Hematopoietic multipotent progenitor cell (in vitro differentiated cells): Measurements from ENCODE around the gene ARL1. TPM values are rescaled to one million over a fixed set of nuclear protein-coding genes. Genes with fewer than 3 reads are reported as not detected.

ENCODE experiments used
- small RNA-seq: library from RNA; depleted of rRNA; stranded (forward); fragments of <200 nt; gene quantifications from one replicate; pipeline ENCODE3, GENCODE V24; 2012
- total RNA-seq: library from RNA; depleted of rRNA; stranded (reverse); fragments of >200 nt; gene quantifications from one replicate; pipeline ENCODE4 v1.2.3, GENCODE V29; 2012

ARL1 gene
- total RNA-seq, 1 donor: 15.3 TPM

Small RNAs within 50 kb of the gene (small RNA-seq; reads per million reads assigned to genes)
- gene RF00019 (not detected), gene RNU6-1068P (not detected), gene RPS27P23 (not detected)

Other genes starting within 250 kb of the ARL1 start
- gene SLC5A8, start 197.5 kb downstream of the ARL1 start, total RNA-seq: not detected
- 6.5 TPM for gene UTP20, start 127.7 kb downstream of the ARL1 start, total RNA-seq
- gene SPIC, start 67.6 kb upstream of the ARL1 start, total RNA-seq: not detected
- gene MYBPC1, start 187.2 kb upstream of the ARL1 start, total RNA-seq: not detected